Bone marrow (tissue), 2 donors: Measurements from ENCODE around the gene ZNF831.

Experiments
- DNase-seq, 2 donors: peaks; one replicate each; lab custom pipeline; 2025; lab: John Stamatoyannopoulos, UW

Gene ZNF831

DNA sequence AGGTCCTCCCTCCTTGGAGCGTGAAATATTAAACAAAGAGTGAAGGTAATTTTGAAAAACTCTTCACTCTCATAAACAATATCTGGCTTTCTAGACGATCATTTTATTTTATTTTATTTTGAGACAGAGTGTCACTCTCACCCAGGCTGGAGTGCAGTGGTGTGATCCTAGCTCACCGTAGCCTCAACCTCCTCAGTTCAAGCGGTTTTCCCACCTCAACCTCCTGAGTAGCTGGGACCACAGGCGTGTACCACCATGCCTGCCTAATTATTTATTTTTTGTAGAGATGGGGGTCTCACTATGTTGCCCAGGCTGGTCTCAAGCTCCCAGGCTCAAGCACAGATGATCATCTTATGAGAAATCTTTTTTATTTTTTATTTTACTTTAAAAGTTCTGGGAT lies 16.4 kb downstream of the ZNF831 start:
- no peak for DNase-seq

DNA sequence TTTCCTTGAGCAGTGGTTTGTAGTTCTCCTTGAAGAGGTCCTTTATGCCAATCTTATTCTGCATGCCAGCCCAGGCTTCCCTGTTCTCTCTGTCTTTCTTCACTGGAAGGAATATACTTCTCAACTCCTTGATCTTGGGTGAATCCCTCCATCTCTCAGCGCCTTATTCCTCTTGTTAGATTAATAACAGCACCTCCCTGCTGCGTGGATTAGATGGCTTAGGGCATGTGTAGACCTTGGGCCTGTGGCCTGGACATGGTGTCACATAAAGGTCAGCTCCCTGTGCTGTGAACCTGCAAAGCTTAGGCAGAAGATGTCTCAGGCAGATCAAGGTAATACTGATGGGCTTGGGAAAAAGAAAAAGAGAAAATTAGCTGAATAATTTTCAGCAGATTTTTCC lies 18.3 kb downstream of the ZNF831 start:
- no peak for DNase-seq

GRCh38 chr20:59182401-59183044 lies 18.9 kb downstream of the ZNF831 start:
- no peak for DNase-seq

DNA sequence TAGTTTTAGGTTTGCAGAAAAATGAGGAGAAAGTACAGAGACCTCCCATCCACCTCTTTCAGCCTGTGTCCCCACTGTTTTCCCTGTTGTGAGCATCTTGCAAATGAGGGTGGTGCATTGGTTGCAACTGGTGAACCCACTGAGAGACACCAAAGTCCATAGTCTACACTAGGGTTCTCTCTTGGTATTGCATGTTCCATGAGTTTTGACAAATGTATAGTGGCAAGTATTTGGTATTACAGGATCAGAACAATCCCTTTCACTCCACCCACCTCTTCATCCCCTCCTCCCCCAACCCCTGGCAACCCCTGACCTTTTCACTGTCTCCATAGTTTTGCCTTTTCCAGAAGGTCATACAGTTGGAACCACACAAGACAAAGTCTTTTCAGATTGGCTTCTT lies 20.1 kb downstream of the ZNF831 start:
- no peak for DNase-seq

- no peak for DNase-seq
Observed at GRCh38 chr20:59184880-59185447, 21.3 kb downstream of the ZNF831 start.

GRCh38 chr20:59185809-59186208 lies 22.2 kb downstream of the ZNF831 start:
- no peak for DNase-seq

DNA sequence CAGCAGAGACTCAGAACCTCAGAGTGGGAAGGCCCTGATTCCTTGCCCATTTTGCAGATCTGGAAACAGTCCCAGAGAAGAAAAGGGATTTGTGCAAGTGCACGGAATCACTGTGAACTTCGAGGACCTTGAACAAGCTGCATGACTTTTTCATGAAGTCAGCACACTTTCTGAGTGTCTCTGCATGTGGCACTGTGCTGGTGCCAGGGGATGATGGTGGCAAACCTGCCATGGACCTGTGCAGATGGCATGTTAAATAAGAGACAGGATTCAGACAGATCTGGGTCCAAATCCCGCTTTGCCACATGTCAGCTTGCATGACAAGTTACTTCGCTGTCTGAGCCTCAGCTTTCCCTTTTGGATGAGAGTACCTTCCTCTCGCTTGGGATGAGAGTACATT lies 26.8 kb downstream of the ZNF831 start:
- no peak for DNase-seq

DNA sequence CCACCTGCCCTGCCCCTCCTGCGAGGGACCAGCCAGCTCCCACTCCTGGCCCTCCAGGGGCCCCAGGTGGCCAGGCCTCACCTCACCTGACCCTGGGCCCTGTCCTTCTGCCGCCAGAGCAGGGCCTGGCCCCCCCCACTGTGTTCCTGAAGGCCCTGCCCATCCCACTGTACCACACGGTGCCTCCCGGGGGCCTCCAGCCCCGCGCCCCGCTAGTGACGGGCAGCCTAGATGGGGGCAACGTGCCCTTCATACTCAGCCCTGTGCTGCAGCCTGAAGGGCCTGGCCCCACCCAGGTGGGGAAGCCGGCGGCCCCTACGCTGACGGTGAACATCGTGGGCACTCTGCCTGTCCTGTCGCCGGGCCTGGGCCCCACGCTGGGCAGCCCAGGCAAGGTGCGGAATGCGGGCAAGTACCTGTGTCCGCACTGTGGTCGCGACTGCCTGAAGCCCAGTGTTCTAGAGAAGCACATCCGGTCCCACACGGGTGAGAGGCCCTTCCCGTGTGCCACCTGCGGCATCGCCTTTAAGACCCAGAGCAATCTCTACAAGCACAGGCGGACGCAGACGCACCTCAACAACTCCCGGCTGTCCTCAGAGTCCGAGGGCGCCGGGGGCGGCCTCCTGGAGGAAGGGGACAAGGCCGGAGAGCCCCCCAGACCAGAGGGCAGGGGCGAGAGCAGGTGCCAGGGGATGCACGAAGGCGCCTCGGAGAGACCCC lies 27.6 kb downstream of the ZNF831 start:
- DNase-seq, result no peak

DNA sequence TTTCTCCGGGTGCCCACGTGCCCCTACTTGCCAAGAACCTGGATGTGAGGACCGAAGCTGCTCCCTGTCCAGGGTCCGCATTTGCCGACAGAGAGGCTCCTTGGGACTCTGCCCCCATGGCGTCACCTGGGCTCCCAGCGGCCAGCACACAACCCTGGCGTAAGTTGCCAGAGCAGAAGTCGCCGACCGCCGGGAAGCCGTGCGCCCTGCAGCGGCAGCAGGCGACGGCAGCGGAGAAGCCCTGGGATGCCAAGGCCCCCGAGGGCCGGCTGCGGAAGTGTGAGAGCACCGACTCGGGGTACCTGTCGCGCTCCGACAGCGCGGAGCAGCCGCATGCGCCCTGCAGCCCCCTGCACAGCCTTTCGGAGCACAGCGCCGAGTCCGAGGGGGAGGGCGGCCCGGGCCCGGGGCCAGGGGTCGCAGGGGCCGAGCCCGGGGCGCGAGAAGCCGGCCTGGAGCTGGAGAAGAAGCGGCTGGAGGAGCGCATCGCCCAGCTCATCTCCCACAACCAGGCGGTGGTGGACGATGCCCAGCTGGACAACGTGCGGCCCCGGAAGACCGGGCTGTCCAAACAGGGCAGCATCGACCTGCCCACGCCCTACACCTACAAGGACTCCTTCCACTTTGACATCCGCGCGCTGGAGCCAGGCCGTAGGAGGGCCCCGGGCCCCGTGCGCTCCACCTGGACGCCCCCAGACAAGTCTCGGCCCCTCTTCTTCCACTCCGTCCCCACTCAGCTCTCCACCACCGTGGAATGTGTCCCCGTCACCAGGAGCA lies 28.3 kb downstream of the ZNF831 start:
- DNase-seq, result no peak

- no peak for DNase-seq
Observed at GRCh38 chr20:59192533-59192896, 28.9 kb downstream of the ZNF831 start.

GRCh38 chr20:59193325-59193724 lies 29.7 kb downstream of the ZNF831 start:
- DNase-seq, result no peak

DNA sequence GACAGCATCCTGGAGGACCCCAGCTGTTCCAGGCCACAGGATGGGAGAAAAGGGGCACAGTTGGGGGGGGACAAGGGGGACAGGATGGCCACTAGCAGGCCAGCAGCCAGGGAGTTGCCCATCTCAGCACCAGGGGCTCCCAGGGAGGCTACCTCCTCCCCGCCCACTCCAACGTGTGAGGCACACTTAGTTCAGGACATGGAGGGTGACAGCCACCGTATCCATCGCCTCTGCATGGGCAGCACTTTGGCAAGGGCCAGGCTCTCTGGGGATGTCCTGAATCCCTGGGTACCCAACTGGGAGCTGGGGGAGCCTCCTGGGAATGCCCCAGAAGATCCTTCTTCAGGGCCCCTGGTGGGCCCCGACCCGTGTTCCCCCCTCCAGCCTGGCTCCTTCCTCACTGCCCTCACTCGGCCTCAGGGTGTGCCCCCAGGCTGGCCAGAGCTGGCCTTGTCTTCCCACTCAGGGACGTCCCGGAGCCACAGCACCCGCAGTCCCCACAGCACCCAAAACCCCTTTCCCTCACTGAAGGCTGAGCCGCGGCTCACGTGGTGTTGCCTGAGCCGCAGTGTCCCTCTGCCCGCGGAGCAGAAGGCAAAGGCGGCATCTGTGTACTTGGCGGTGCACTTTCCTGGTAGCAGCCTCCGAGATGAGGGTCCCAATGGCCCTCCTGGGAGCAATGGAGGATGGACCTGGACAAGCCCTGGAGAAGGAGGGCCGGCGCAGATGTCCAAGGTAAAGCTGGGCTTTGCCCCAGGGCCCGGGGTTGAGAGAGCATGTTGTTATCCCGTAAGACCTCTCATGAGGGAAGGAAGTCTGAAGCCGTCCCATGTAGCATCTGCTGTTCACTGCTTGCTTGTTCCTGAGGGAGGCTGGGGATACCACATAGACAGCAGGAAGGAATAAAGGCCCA lies 30.7 kb downstream of the ZNF831 start:
- no peak for DNase-seq

GRCh38 chr20:59195316-59195993 lies 31.8 kb downstream of the ZNF831 start:
- DNase-seq, result no peak

GRCh38 chr20:59204165-59204894 lies 40.7 kb downstream of the ZNF831 start:
- no peak for DNase-seq

DNA sequence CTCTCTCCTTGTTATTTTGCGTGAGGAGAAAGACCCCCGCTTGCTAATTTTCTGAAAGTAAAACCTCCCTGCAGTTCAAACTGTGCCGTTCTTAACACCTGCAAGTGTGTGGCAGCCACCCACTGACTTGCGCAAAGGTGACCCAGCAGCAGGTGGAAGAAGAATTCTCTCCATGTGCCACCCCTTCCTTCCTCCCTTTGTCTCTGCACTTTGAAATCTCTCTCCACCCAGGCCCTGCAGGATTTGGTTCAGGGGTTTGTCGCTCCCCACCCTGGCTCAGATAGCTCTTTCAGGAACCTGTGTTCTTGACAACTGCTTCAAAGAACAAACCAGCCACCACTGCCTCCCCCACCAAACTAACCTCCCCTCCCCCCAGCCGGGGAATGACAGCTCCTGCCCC lies 41.4 kb downstream of the ZNF831 start:
- DNase-seq, result no peak

DNA sequence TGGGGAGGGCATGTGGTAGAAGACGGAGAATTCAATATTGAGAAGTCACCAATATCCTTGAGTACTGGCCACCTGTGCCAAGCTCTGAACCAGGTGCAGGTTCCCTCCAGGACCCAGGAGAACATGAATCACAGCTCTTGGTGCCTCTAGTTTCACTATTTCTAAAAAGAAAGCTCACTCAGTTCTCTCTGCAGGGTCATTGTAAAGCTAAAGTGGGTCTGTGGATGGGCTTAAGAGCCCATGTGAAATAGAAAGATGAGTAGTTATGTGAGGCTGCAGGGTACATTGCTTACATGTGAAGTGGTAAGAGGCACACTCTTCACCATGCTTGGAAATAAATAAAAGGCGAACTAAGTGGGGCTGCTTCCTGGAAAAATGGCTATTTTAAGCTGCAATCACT lies 43.6 kb downstream of the ZNF831 start:
- DNase-seq, result no peak

GRCh38 chr20:59207742-59208357 lies 44.2 kb downstream of the ZNF831 start:
- peak; percentile 4 to 19 for DNase-seq

DNA sequence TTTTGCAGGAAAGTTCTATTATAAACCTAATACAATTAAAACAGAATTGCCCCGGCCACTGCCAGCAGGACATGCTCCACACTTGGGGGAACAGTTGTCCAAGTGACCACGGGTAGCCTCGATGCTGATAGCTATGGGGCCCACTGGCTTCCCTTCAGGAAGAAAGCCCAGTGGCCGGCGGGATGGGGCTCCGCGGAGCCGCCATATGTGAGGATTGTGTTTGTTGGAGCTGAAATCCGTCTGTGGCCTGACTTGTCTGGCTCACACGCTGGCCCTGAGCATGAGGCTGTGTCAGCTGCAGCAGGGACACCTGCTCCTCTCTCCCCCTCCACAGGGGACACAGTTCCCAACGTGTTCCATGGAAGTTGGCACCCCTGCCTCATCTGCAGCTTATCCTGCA lies 46.6 kb downstream of the ZNF831 start:
- no peak for DNase-seq

DNA sequence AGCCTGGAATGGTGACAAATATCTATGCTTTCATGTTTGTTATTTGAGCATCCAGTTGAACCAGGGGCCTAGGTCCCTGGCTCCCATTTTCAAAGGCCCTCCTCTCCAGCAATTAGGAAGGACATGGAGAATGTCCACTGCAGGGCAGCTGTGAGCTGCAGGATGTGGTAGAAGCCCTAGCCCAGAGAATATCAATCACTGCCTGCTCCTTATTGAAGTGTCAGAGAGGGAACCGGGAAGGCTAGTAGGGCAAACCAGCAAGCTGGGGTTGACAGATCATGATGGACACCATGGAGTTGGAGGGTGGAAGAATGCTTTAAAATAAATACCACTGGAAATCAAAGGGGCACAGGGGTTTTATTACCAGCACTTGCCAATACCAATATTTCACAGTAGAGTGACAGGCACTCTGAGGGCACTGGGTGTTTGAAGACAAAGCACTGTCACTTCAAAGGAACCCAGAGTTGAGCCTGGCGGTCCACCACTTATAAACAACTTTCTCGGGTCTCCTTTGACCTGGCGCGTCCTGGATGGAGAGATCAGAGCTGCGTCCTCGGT lies 47.7 kb downstream of the ZNF831 start:
- DNase-seq, result no peak

- DNase-seq, result no peak
Observed at GRCh38 chr20:59214073-59214472, 50.5 kb downstream of the ZNF831 start.
